ENCODE measurements around the gene SLC5A4. TPM values are rescaled to one million over a fixed set of nuclear protein-coding genes. Genes with fewer than 3 reads are reported as not detected.
"Not testable (repeated sequence)": the region's sequence is repeated elsewhere in the genome, so short reads cannot be mapped to it uniquely, and the experiment has no call there.

SLC5A4 gene
- total RNA-seq, 1 experiment from 2014 or later = not detected

DNA sequence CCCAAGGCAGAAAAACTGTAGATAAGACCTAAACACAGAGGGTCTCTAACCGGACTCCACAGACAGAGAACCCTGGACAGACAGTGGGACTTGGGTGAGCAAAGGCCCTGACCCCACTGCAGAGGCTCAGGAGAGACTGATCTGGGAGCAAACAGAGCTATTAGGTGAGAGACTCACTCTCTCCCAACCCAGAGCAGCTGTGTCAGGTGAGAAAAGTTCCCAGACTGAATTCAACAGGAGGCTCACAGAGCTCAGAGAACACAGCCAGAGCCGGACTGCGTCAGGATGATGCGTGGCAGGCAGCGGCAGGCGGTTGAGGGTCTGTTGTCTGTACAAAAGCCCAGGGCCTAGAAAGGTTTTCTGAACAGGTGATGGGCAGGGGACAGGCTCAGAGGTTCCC, 55.8 kb downstream of the SLC5A4 start:
- Histone ChIP-seq H3K9me3 (ENCODE audit: low read length) (no peaks in the 10 kb centered on the region), H3K27ac (ENCODE audit: low read length) (no peak overlapping the region), H3K79me2 (ENCODE audit: low read length) (no peaks in the 10 kb centered on the region), H3K27me3 (ENCODE audit: low read length) (peaks cover 3% of the 10 kb centered on the region), H3K4me1 (ENCODE audit: insufficient read depth, low read length) (no peaks in the 10 kb centered on the region), H4K20me1 (ENCODE audit: low read length) (no peaks in the 10 kb centered on the region), H3K9ac (ENCODE audit: low read length) (no peak overlapping the region), H3K36me3 (ENCODE audit: low read depth, low read length) (no peaks in the 10 kb centered on the region), H3F3A (ENCODE audit: low read length, unreplicated experiment) (no peaks in the 10 kb centered on the region), H3K4me3 (ENCODE audit: low read length) (no peak overlapping the region), H3K9me2 (replicated peaks; ENCODE audit: low read length) (no peaks in the 10 kb centered on the region), H3K4me2 (ENCODE audit: low read length) (no peak overlapping the region), H2AFZ (ENCODE audit: low read length) (no peak overlapping the region)
- BruUV-seq (replicated peaks) = no TSS peak
- DNase-seq = no peak
- no peak for ATAC-seq
- intact Hi-C loops (cut with micrococcal nuclease) = no loop called here
- TF ChIP-seq EZH2phosphoT487 (IDR thresholded peaks at IDR 0.05; ENCODE audit: borderline replicate concordance, low read length) = no peak
- TF ChIP-seq, protein P1, sequence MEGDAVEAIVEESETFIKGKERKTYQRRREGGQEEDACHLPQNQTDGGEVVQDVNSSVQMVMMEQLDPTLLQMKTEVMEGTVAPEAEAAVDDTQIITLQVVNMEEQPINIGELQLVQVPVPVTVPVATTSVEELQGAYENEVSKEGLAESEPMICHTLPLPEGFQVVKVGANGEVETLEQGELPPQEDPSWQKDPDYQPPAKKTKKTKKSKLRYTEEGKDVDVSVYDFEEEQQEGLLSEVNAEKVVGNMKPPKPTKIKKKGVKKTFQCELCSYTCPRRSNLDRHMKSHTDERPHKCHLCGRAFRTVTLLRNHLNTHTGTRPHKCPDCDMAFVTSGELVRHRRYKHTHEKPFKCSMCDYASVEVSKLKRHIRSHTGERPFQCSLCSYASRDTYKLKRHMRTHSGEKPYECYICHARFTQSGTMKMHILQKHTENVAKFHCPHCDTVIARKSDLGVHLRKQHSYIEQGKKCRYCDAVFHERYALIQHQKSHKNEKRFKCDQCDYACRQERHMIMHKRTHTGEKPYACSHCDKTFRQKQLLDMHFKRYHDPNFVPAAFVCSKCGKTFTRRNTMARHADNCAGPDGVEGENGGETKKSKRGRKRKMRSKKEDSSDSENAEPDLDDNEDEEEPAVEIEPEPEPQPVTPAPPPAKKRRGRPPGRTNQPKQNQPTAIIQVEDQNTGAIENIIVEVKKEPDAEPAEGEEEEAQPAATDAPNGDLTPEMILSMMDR (conservative IDR thresholded peaks at IDR 0.05; ENCODE audit: low read depth, low read length) = no peak
- TF ChIP-seq EZH2 (IDR thresholded peaks at IDR 0.05; ENCODE audit: low read length, unreplicated experiment) = no peak
- CTCF ChIA-PET = no interaction called here
- POLR2A ChIA-PET (ENCODE audit: unreplicated experiment) = no interaction called here

DNA sequence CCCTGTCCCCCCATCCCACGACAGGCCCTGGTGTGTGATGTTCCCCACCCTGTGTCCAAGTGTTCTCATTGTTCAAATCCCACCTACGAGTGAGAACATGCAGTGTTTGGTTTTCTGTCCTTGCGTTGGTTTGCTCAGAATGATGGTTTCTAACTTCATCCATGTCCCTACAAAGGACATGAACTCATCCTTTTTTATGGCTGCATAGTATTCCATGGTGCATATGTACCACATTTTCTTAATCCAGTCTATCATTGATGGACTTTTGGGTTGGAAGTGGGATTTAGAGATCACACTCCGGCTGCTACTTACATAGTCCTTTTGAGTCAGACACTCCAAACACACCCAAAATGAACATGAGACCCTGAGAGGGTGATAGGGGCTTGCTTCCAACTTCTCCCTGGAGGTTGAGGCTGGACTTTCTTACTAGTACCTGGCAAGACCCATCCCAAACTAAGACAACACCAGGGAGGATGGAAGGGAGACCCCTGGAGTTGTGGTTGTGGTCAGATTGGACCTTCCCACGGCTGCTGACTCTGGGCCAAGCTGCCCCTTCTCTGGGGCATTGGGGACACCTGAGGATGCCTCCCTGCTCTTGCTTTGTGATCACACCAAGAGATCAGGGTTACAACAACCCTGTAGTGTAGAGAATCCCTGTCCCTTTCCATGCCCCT, 57.5 kb downstream of the SLC5A4 start:
- H3K79me2 ChIP-seq (ENCODE audit: low read length); H2AFZ ChIP-seq (ENCODE audit: low read length); H3K4me3 ChIP-seq (ENCODE audit: low read length); H3K27ac ChIP-seq (ENCODE audit: low read length); POLR2A ChIA-PET (ENCODE audit: unreplicated experiment); BruUV-seq (replicated peaks); H3K36me3 ChIP-seq (ENCODE audit: low read depth, low read length); H3F3A ChIP-seq (ENCODE audit: low read length, unreplicated experiment); H3K9me3 ChIP-seq (ENCODE audit: low read length); H3K9me2 ChIP-seq (replicated peaks; ENCODE audit: low read length); intact Hi-C loops (cut with micrococcal nuclease); CTCF ChIA-PET; ATAC-seq; H4K20me1 ChIP-seq (ENCODE audit: low read length); H3K27me3 ChIP-seq (ENCODE audit: low read length); H3K4me2 ChIP-seq (ENCODE audit: low read length); H3K4me1 ChIP-seq (ENCODE audit: insufficient read depth, low read length); DNase-seq; H3K9ac ChIP-seq (ENCODE audit: low read length): not testable (repeated sequence)

DNA sequence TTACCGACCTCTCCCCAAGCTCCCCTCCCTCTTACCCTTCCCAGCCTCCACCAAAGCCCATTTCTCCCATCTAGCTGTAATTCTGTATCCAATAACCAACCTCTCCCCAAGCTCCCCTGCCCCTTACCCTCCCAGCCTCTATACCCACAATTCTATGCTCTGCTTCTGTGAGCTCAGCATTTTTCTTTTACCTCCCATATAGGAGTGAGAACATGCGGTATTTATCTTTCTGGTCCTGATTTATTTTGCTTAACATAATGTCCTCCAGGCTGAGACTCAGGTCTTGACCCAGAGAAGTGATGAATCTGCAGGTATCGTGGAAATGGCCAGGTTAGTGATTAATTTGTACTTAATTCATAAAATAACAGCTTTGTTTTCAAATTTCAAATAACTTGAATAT, 59.2 kb downstream of the SLC5A4 start:
- intact Hi-C loops (cut with micrococcal nuclease); H3K27ac ChIP-seq (ENCODE audit: low read length); DNase-seq; ATAC-seq; H3K36me3 ChIP-seq (ENCODE audit: low read depth, low read length); H3K9me2 ChIP-seq (replicated peaks; ENCODE audit: low read length); H3K4me2 ChIP-seq (ENCODE audit: low read length); H3F3A ChIP-seq (ENCODE audit: low read length, unreplicated experiment); H3K9ac ChIP-seq (ENCODE audit: low read length); H4K20me1 ChIP-seq (ENCODE audit: low read length); CTCF ChIA-PET; POLR2A ChIA-PET (ENCODE audit: unreplicated experiment); H3K79me2 ChIP-seq (ENCODE audit: low read length); H3K4me1 ChIP-seq (ENCODE audit: insufficient read depth, low read length); BruUV-seq (replicated peaks); H2AFZ ChIP-seq (ENCODE audit: low read length); H3K4me3 ChIP-seq (ENCODE audit: low read length); H3K9me3 ChIP-seq (ENCODE audit: low read length): not testable (repeated sequence)
- H3K27me3 ChIP-seq (ENCODE audit: low read length) = peaks cover 11% of the 10 kb centered on the region

DNA sequence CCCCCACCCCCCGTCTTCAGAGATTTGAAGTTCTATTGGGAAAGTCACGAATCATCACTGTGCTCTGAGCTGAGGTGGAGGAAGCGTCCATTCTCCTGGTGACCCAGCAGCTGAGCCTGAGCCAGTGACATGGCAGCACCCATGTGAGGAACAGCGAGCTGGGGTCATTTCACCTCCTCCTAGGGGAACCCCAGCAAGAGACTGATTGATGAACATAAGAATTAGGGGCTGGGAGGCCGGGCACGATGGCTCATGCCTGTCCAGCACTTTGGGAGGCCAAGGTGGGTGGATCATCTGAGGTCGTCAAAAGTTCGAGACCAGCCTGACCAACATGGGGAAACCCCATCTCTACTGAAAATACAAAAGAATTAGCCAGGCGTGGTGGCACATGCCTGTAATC, 61.8 kb downstream of the SLC5A4 start:
- H3K9ac ChIP-seq (ENCODE audit: low read length); H3K9me2 ChIP-seq (replicated peaks; ENCODE audit: low read length); H4K20me1 ChIP-seq (ENCODE audit: low read length); H3K36me3 ChIP-seq (ENCODE audit: low read depth, low read length); POLR2A ChIA-PET (ENCODE audit: unreplicated experiment); CTCF ChIA-PET; H3F3A ChIP-seq (ENCODE audit: low read length, unreplicated experiment); H3K4me3 ChIP-seq (ENCODE audit: low read length); H3K9me3 ChIP-seq (ENCODE audit: low read length); intact Hi-C loops (cut with micrococcal nuclease); H3K4me2 ChIP-seq (ENCODE audit: low read length); ATAC-seq; H3K4me1 ChIP-seq (ENCODE audit: insufficient read depth, low read length); DNase-seq; H3K27ac ChIP-seq (ENCODE audit: low read length); BruUV-seq (replicated peaks); H2AFZ ChIP-seq (ENCODE audit: low read length); H3K79me2 ChIP-seq (ENCODE audit: low read length): not testable (repeated sequence)
- H3K27me3 ChIP-seq (ENCODE audit: low read length) = peaks cover 11% of the 10 kb centered on the region

DNA sequence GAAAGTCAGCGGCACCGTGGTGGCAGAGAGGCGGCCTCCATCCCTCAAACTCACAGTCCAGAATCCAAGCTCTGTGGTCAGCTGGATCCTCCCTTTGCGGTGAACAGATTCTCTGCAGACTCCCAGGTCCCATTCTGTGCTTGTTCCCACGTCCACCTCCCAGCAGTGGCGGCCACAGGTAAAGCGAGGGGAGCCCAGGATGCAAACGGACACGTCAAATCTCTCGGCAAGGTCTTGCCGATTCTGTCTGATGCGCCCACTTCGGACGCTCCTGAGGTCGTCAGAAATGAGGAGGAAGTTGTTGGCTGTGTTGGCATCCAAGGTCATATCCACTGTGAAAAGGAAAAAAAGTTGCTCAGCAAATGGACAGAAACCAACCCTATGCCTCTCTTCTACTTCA, 64.1 kb downstream of the SLC5A4 start:
- POLR2A ChIA-PET (ENCODE audit: unreplicated experiment); DNase-seq; H3K9me2 ChIP-seq (replicated peaks; ENCODE audit: low read length); H3K9ac ChIP-seq (ENCODE audit: low read length); BruUV-seq (replicated peaks); ATAC-seq; H3K79me2 ChIP-seq (ENCODE audit: low read length); H3K36me3 ChIP-seq (ENCODE audit: low read depth, low read length); H3K4me3 ChIP-seq (ENCODE audit: low read length); H2AFZ ChIP-seq (ENCODE audit: low read length); H3K27ac ChIP-seq (ENCODE audit: low read length); H3K4me2 ChIP-seq (ENCODE audit: low read length); CTCF ChIA-PET; H3K9me3 ChIP-seq (ENCODE audit: low read length); H3K4me1 ChIP-seq (ENCODE audit: insufficient read depth, low read length); H3F3A ChIP-seq (ENCODE audit: low read length, unreplicated experiment); intact Hi-C loops (cut with micrococcal nuclease); H4K20me1 ChIP-seq (ENCODE audit: low read length): not testable (repeated sequence)
- peaks cover 11% of the 10 kb centered on the region for H3K27me3 ChIP-seq (ENCODE audit: low read length)

Data from PC-3 (cell line).